ACHN (cell line): Measurements from ENCODE around the gene TTC28.

ENCODE experiments used
- DNase-seq: peaks from one replicate; pipeline ENCODE4 v3.0.0-alpha.2; 2015
- in situ Hi-C: cut with HindIII; loops from 2 replicates; pipeline ENCODE4 v1.10.0; 2017; ENCODE audit warnings: low sequenced_read_pairs, low pct_ligation_motif_present, low pct_unique_long_range_greater_than_20kb

TTC28 gene

GRCh38 chr22:28023774-28024173, 655.9 kb downstream of the TTC28 start:
- in situ Hi-C loops = no loop called here
- DNase-seq = no peak

GRCh38 chr22:28023036-28023435, 656.6 kb downstream of the TTC28 start:
- no peak for DNase-seq
- in situ Hi-C loops = no loop called here

- DNase-seq = no peak
- in situ Hi-C loops = no loop called here
These were observed 657.5 kb downstream of the TTC28 start for GRCh38 chr22:28021998-28022660.

- DNase-seq = no peak
- in situ Hi-C loops = no loop called here
These were observed 658.3 kb downstream of the TTC28 start for GRCh38 chr22:28021116-28021997.

GRCh38 chr22:28019881-28020861, 659.5 kb downstream of the TTC28 start:
- peak; percentile 63 for DNase-seq
- in situ Hi-C loops = no loop called here

GRCh38 chr22:28019360-28019759, 660.3 kb downstream of the TTC28 start:
- peak; percentile 72 for DNase-seq
- in situ Hi-C loops = no loop called here

GRCh38 chr22:28018461-28018927, 661.1 kb downstream of the TTC28 start:
- DNase-seq = no peak
- in situ Hi-C loops = no loop called here

GRCh38 chr22:28017859-28018258, 661.8 kb downstream of the TTC28 start:
- DNase-seq = no peak
- in situ Hi-C loops = no loop called here

- in situ Hi-C loops = no loop called here
- no peak for DNase-seq
These were observed 662.2 kb downstream of the TTC28 start for GRCh38 chr22:28017558-28017820.

GRCh38 chr22:28016781-28017557, 662.7 kb downstream of the TTC28 start:
- in situ Hi-C loops = no loop called here
- no peak for DNase-seq

GRCh38 chr22:28015676-28016601, 663.7 kb downstream of the TTC28 start:
- DNase-seq = no peak
- in situ Hi-C loops = no loop called here

- in situ Hi-C loops = no loop called here
- DNase-seq = no peak
These were observed 664.6 kb downstream of the TTC28 start for GRCh38 chr22:28015046-28015425.

GRCh38 chr22:28014211-28015045, 665.2 kb downstream of the TTC28 start:
- in situ Hi-C loops = no loop called here
- no peak for DNase-seq

GRCh38 chr22:28013611-28014010, 666.0 kb downstream of the TTC28 start:
- no peak for DNase-seq
- in situ Hi-C loops = no loop called here

- in situ Hi-C loops = no loop called here
- DNase-seq = no peak
These were observed 666.7 kb downstream of the TTC28 start for GRCh38 chr22:28012832-28013460.

- in situ Hi-C loops = no loop called here
- DNase-seq = peak; percentile 70
These were observed 670.3 kb downstream of the TTC28 start for GRCh38 chr22:28009272-28009827.
